Stimulated activated naive CD8-positive, alpha-beta T cell treated with anti-CD3 and anti-CD28 coated beads, Interleukin-15, Interleukin-2, amounts not matched to agents 100 U/mL and 50 U/mL, for 24 hours (primary cell): ENCODE data around the gene UMAD1.
"Not testable (repeated sequence)": the region's sequence is repeated elsewhere in the genome, so short reads cannot be mapped to it uniquely, and the experiment has no call there.

ENCODE experiments used
- ATAC-seq: fragments of 150-1000 bp; cut with Tn5 transposase; one replicate; pipeline ENCODE4 v1.10.0; 2021
- DNase-seq: peaks from one replicate; pipeline ENCODE4 v3.0.0; 2021

The UMAD1 gene

DNA sequence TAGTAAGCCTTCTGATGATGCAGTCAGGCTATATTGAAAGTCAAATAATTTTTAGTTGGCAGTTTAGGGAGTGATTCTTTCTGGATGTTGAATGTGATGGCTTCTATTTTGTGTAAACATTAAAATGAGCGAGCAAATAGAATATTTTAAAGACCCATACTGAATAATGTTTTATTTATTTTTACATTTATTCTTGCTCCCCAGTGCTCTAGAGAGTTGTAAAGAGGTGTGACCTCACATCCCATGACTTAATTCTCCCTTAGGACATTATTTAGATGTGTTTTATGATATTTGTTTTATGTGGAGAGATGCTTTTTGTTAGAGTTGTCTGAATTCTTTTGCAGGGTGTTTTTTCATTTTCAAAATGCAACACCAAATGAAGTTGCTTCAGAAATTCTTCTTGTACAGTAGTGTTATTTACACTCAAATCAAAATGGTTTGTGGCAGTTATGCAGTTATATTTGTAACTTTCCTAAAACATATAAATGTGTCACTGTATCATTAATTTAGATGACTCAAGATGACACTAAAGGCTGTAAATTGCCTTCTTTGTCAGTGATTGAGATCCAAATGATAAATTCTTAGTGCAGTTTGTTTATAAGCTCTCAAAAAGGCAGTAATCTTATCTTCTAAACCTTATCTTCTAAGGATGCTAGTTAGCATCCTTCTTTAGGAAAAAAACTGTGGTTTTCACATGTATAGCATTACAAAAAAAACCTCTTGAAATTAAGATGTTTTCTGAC is 12.4 kb downstream of the UMAD1 start:
- no peak for ATAC-seq
- DNase-seq, result no peak

- ATAC-seq (no peak), DNase-seq (peak; percentile 38)
Observed at GRCh38 chr7:7653593-7654187, 13.1 kb downstream of the UMAD1 start.

DNA sequence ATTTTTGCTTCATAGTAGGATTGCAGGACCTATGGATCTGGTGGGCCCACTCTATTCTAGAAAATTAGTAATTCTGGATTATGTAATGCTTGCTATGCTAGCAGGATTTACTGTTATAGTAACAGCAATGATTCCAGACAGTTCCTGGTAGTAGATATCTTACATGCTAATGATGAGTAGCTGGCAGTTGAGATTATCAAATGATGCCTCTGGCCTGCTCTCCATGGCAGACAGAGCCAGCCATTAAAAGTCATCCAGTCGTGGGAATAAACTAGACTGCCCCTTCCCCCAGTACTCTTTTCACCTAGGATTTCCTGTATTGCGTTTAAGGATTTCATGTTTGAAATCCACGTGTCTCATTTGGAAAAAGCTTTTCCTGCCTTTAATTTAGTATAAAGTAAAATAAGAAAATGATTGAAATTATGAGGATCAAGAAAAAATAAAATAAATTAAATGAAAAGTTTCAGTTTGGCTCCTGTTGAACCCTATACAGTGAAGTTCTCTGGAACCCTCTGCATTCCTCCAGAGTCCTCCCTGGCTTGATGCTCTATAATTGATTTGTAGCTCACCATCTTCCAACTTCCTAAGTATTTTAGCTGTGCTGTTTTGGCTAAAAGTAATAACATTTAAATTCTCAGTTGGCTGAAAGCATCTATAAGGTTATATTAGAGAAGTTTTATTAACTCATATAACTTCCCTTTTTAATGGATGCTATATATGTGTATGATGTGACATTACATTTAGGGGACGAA is 14.6 kb downstream of the UMAD1 start:
- ATAC-seq (no peak), DNase-seq (no peak)

- DNase-seq, ATAC-seq: not testable (repeated sequence)
Observed at GRCh38 chr7:7656459-7656858, 15.9 kb downstream of the UMAD1 start.

DNA sequence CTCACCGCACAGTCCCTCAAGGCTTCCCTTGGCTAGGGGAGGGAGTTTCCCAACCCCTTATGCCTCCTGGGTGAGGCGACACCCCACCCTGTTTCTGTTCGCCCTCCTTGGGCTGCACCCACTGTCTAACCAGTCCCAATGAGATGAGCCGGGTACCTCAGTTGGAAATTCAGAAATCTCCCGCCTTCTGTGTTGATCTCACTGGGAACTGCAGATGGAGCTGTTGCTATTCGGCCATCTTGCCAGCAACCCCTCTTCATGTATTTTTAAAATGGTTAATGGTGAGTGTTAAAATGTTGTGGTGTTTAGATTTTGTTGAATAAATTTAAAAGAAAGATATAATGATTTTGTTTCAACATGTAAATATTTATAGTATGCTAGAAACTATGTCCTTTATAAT is 22.0 kb downstream of the UMAD1 start:
- ATAC-seq, result no peak
- no peak for DNase-seq

DNA sequence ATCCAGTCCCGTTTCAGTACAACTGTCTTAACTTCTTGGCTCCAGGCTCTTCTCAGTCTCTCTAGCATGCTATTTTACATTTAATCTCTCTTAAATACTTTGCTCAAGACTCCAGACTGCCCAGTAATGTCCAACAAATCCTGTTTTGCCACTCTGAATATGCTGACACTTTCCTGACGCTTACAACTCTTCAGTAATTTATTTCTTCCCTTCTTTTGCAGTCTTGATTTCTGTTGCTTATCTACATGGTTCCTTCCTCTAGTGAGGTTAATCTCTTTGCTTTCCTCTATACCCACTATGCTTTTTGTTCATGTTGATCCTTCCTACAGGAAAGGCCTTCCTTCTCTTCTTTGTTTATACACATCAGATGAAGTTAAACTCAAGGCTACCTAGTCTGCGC is 23.7 kb downstream of the UMAD1 start:
- DNase-seq (no peak), ATAC-seq (no peak)

DNA sequence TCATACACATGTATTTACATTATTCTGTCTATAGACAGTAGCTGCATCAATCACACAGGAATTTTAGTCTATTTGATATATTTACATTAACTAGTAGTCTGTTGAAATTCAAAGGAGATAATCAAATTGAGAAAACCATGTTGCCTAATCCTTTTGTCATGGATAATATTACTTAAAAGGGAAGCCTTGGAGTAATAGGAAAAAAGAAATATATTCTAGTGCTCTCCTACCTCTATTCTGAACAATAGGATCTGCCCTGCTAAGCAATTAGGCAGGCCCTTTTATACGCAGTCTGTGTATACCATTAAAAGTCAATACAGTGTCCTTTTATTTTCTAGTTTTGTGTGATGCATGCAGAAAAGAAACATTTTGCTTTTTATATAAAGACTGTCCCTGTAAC is 24.5 kb downstream of the UMAD1 start:
- DNase-seq (no peak), ATAC-seq (no peak)

GRCh38 chr7:7667187-7667586 is 26.6 kb downstream of the UMAD1 start:
- no peak for ATAC-seq
- no peak for DNase-seq

GRCh38 chr7:7668706-7669105 is 28.2 kb downstream of the UMAD1 start:
- DNase-seq (no peak), ATAC-seq (no peak)

GRCh38 chr7:7670490-7670889 is 29.9 kb downstream of the UMAD1 start:
- ATAC-seq, result no peak
- DNase-seq, result no peak

GRCh38 chr7:7671361-7671760 is 30.8 kb downstream of the UMAD1 start:
- no peak for ATAC-seq
- no peak for DNase-seq

GRCh38 chr7:7672545-7673239 is 32.1 kb downstream of the UMAD1 start:
- ATAC-seq (peak; percentile 91), DNase-seq (peak; percentile 15)

- ATAC-seq, result no peak
- no peak for DNase-seq
Observed at GRCh38 chr7:7673240-7673550, 32.6 kb downstream of the UMAD1 start.

GRCh38 chr7:7675686-7676085 is 35.1 kb downstream of the UMAD1 start:
- no peak for DNase-seq

DNA sequence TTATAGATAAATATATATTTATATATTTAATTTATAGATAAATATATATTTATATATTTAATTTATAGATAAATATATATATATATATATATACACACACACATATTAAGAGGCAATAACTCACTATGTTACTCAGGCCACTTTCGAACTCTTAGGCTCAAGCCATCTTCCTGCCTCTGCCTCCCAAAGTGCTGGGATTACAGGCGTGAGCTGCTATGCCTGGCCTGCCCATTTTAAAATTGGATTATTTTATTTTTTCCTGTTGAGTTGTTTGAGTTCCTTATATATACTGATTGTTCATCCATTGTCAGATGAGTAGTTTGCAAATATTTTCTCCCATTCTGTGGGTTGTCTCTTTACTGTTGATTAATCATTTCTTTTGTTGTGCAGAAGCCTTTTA is 39.1 kb downstream of the UMAD1 start:
- not testable (repeated sequence) for DNase-seq, ATAC-seq

More at GRCh38 chr7:7675686-7676085, 35.1 kb downstream of the UMAD1 start:
- no peak for ATAC-seq

- peak; percentile 65 for ATAC-seq
- peak; percentile 33 for DNase-seq
Observed at GRCh38 chr7:7681191-7681935, 40.8 kb downstream of the UMAD1 start.

GRCh38 chr7:7681936-7682329 is 41.4 kb downstream of the UMAD1 start:
- no peak for DNase-seq
- no peak for ATAC-seq

DNA sequence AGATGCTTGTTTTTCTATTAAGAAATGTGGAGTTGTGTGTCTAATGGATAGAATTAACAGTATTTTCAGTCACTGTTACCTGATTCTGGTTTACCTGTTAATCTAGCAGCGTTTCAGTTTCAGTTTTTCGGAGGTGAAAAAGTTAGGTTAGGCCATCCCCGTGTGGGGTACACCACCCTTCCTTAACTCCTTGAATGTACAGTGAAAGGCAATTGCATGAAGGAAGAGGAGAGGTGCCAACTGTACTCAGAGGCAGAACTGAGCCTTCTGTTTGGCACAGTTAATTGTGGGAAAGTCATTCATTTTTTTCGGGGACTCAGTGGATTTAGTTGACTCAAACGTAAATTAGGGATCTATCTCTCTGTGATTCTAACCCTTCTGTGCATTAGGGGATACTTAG is 42.3 kb downstream of the UMAD1 start:
- DNase-seq (no peak), ATAC-seq (no peak)

DNA sequence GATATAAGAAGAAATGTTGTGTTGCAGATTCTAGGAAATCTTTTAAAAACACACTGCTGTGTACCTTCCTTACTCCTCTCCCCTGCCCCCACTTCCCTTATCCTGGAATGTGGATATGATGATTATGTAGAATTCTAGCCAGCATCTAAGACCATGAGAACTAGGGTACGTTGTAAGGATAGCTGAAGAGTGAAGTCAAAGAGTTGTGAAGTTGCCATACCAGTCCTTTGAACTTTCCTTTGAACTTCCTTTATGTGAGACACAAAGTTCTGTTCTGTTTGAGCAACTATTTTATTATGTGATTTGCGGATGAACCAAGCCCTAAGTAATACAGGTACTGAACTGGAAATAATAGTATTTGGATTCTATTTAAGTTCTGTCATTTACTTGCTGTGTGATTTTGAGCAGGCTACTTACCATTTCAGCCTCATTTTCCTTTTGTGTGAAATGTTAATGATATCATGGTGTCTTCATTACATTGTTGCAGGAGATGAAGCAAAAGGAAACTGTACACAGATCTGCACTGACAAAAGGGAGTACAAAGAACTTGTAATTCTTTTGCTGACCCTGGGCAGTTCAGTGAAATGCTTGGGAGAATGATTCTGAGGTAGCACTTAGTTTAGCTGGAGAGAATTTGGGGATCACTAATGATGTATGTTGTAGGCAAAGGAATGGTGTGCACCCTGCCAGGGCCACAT is 46.4 kb downstream of the UMAD1 start:
- ATAC-seq (no peak), DNase-seq (no peak)

DNA sequence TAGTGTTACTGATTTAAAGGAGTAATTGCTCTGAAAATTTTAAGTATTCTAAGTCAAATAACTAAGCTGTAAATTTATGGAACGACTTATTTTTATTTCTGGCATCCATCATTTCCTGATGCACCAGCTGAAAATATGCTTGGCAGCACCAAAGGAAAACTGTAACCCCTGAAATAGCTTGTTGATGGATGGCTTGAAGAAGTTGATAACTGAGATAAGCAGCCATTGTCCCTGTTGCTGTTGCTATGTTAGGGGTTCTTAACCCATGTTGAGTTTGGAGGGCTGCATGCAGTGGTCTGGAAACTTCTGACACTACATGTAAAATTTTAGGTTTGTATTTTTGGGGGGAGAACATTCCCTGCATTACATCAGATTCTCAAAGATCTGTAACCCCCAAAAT is 47.2 kb downstream of the UMAD1 start:
- no peak for ATAC-seq
- no peak for DNase-seq

DNA sequence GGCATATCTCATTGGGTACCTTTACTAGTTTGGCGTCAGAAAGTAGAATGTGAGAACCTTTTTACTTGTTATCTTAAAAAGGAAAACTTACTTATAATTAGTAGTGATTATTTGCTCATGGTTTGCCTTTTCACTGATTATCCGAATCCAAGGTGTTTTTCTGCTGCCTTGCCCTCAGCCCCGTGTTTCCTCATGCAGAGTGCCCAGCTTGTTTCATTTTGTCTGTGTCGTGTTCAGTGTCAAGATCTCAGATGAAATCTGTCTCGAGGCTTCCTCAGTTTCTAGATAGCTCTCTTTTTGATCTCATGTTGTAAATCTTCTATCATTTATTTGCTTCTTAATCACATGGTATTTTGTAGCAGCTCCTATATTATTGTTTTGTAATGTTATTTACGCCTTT is 47.8 kb downstream of the UMAD1 start:
- ATAC-seq (no peak), DNase-seq (no peak)

- DNase-seq (no peak), ATAC-seq (no peak)
Observed at GRCh38 chr7:7688956-7689355, 48.4 kb downstream of the UMAD1 start.
